ENCODE data around the gene RFX2.

Gene RFX2

DNA sequence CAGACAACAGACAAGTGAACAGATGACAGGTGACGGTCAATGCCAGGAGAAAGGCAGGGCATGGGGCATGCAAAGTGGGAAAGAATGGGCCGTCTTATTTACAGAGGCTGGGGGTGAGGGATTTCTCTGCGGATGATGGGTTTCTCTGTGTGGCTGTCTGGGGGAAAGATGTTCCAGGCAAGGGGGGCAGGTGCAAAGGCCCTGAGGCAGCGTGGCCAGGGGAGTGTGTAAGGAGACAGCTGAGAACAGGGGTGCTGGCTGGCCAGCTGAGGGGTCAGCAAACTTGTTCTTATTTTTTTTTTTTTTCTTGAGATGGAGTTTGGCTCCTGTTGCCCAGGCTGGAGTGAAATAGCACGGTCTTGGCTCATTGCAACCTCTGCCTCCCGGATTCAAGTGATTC lies 110.6 kb downstream of the RFX2 start:
- H2AFZ ChIP-seq (ENCODE audit: low read depth, low read length, severe bottlenecking), result no peak overlapping the region
- H3K9me3 ChIP-seq (ENCODE audit: insufficient read depth, low read length), result no peaks in the 10 kb centered on the region
- no peak overlapping the region for H3K27ac ChIP-seq (ENCODE audit: low read depth, low read length)
- H3K4me2 ChIP-seq (ENCODE audit: low read depth, low read length, poor library complexity, severe bottlenecking), result no peak overlapping the region
- H4K20me1 ChIP-seq (ENCODE audit: low read depth, low read length), result no peaks in the 10 kb centered on the region
- H3K4me3 ChIP-seq (ENCODE audit: insufficient read depth, low read length, poor library complexity, severe bottlenecking), result no peak overlapping the region
- no peak overlapping the region for H3K9ac ChIP-seq (ENCODE audit: low read length)
- H3K36me3 ChIP-seq (ENCODE audit: low read length), result no peaks in the 10 kb centered on the region
- no peaks in the 10 kb centered on the region for H3K9me2 ChIP-seq (replicated peaks; ENCODE audit: insufficient read depth, low read length)
- H3K27me3 ChIP-seq (ENCODE audit: low read length), result no peaks in the 10 kb centered on the region
- TF ChIP-seq, protein P1, sequence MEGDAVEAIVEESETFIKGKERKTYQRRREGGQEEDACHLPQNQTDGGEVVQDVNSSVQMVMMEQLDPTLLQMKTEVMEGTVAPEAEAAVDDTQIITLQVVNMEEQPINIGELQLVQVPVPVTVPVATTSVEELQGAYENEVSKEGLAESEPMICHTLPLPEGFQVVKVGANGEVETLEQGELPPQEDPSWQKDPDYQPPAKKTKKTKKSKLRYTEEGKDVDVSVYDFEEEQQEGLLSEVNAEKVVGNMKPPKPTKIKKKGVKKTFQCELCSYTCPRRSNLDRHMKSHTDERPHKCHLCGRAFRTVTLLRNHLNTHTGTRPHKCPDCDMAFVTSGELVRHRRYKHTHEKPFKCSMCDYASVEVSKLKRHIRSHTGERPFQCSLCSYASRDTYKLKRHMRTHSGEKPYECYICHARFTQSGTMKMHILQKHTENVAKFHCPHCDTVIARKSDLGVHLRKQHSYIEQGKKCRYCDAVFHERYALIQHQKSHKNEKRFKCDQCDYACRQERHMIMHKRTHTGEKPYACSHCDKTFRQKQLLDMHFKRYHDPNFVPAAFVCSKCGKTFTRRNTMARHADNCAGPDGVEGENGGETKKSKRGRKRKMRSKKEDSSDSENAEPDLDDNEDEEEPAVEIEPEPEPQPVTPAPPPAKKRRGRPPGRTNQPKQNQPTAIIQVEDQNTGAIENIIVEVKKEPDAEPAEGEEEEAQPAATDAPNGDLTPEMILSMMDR (IDR thresholded peaks at IDR 0.05; ENCODE audit: insufficient read depth, low read length, poor library complexity, severe bottlenecking), result no peak
- no peaks in the 10 kb centered on the region for H3K79me2 ChIP-seq (ENCODE audit: insufficient read depth, low read length)
- no peaks in the 10 kb centered on the region for H3F3A ChIP-seq (ENCODE audit: insufficient read depth)

DNA sequence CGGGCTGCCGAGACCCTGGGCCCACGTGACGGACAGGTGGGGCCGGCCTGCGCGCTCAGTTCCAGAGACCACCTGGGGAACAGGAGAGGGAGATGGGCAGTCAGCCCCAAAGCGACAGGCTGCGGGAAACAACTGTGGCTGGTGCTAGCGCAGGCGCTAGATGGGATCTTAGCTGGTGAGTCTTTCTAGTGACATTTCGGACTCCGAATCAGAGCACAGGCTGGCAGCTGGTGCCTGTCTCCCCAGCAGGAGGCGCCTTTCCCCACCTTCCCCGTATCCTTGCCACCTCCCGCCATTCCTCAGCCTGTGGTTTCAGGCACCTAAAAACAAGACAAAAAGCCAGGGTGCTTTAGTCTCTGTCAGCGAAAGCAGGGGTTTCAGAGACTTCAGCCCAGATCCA lies 112.9 kb downstream of the RFX2 start:
- Histone ChIP-seq H3K36me3 (ENCODE audit: low read length) (no peaks in the 10 kb centered on the region), H2AFZ (ENCODE audit: low read depth, low read length, severe bottlenecking) (no peak overlapping the region), H4K20me1 (ENCODE audit: low read depth, low read length) (0 out of 2 replicates have a peak, but pooled peaks cover 3% of the 10 kb centered on the region), H3K9me2 (replicated peaks; ENCODE audit: insufficient read depth, low read length) (no peaks in the 10 kb centered on the region), H3K27me3 (ENCODE audit: low read length) (no peaks in the 10 kb centered on the region), H3K9me3 (ENCODE audit: insufficient read depth, low read length) (no peaks in the 10 kb centered on the region), H3K79me2 (ENCODE audit: insufficient read depth, low read length) (no peaks in the 10 kb centered on the region), H3F3A (ENCODE audit: insufficient read depth) (no peaks in the 10 kb centered on the region), H3K9ac (ENCODE audit: low read length) (no peak overlapping the region), H3K4me2 (ENCODE audit: low read depth, low read length, poor library complexity, severe bottlenecking) (no peak overlapping the region), H3K27ac (ENCODE audit: low read depth, low read length) (no peak overlapping the region), H3K4me3 (ENCODE audit: insufficient read depth, low read length, poor library complexity, severe bottlenecking) (no peak overlapping the region)
- no peak for TF ChIP-seq EZH2phosphoT487 (conservative IDR thresholded peaks at IDR 0.05; ENCODE audit: low read length)
- TF ChIP-seq, protein P1 (IDR thresholded peaks at IDR 0.05; ENCODE audit: insufficient read depth, low read length, poor library complexity, severe bottlenecking), result no peak

DNA sequence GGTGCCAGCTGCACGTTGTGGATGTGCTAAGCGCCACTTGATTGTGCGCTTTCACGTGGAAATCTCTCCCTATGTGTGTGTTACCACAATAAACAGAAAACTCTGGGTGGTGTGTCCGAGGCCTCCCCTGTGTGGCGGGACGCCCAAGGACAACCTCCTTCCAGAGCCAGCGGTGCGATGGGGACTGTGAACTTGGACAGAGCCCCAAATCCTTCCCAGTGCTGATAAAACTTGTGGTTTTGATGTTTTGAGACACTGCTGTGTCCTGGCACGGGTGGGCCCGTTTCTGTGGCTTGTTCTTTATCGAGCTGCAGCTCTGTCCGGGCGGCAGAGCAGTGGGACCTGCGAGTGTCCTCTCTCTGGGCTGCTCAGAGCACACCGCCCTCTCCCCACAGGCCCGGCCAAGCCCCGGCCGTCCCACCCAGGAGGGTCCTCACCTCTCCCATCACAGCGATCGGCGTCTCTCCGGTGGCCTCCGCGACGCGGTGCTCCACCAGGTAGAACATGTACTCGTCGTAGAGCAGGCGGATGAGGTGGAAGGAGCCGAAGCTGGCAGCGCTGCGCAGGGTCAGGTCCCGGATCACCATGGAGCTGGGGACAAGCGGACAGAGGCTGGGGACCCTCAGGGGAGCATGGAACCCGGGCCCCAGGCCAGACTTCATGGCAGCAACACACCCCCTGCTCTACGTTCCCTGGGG lies 113.5 kb downstream of the RFX2 start:
- H3K27ac ChIP-seq (ENCODE audit: low read depth, low read length), result no peak overlapping the region
- no peaks in the 10 kb centered on the region for H3K9me2 ChIP-seq (replicated peaks; ENCODE audit: insufficient read depth, low read length)
- no peak for TF ChIP-seq EZH2phosphoT487 (conservative IDR thresholded peaks at IDR 0.05; ENCODE audit: low read length)
- TF ChIP-seq, protein P1 (IDR thresholded peaks at IDR 0.05; ENCODE audit: insufficient read depth, low read length, poor library complexity, severe bottlenecking), result no peak
- H3K4me2 ChIP-seq (ENCODE audit: low read depth, low read length, poor library complexity, severe bottlenecking), result no peak overlapping the region
- H3F3A ChIP-seq (ENCODE audit: insufficient read depth), result no peaks in the 10 kb centered on the region
- H3K79me2 ChIP-seq (ENCODE audit: insufficient read depth, low read length), result no peaks in the 10 kb centered on the region
- H4K20me1 ChIP-seq (ENCODE audit: low read depth, low read length), result 0 out of 2 replicates have a peak, but pooled peaks cover 3% of the 10 kb centered on the region
- no peaks in the 10 kb centered on the region for H3K27me3 ChIP-seq (ENCODE audit: low read length)
- H3K9ac ChIP-seq (ENCODE audit: low read length), result no peak overlapping the region
- H3K9me3 ChIP-seq (ENCODE audit: insufficient read depth, low read length), result no peaks in the 10 kb centered on the region
- H2AFZ ChIP-seq (ENCODE audit: low read depth, low read length, severe bottlenecking), result no peak overlapping the region
- no peak overlapping the region for H3K4me3 ChIP-seq (ENCODE audit: insufficient read depth, low read length, poor library complexity, severe bottlenecking)
- H3K36me3 ChIP-seq (ENCODE audit: low read length), result no peaks in the 10 kb centered on the region
